Gastroesophageal sphincter (tissue), 4 donors: ENCODE data around the gene VSIG10L2. TPM values are rescaled to one million over a fixed set of nuclear protein-coding genes. Genes with fewer than 3 reads are reported as not detected.

ENCODE experiments used
- ATAC-seq: fragments of 150-250 bp; one replicate; pipeline ENCODE4 v1.9.1; 2016; ENCODE audit warnings: mild to moderate bottlenecking, moderate library complexity
- H3K27ac ChIP-seq, 4 donors: fragments of 200-600 bp; sonication (generic) in 3 of 4; 1 replicate in 3 of 4; 2 replicates in 1 of 4; pipeline ENCODE4 v1.5.1; 2016 to 2019
- H3K27me3 ChIP-seq: fragments of 200-600 bp; sonication (generic); one replicate; pipeline ENCODE4 v1.5.1; 2019
- H3K36me3 ChIP-seq, 2 donors: fragments of 200-600 bp; sonication (generic); one replicate each; pipeline ENCODE4 v1.5.1; 2019; ENCODE audit warnings: control low read depth in 1 of 2
- H3K4me1 ChIP-seq, 3 donors: fragments of 200-600 bp; sonication (generic); 1 replicate in 2 of 3; 2 replicates in 1 of 3; pipeline ENCODE4 v1.5.1; 2016 to 2019; ENCODE audit warnings: control low read depth in 2 of 3
- H3K4me3 ChIP-seq, 2 donors: fragments of 200-600 bp; sonication (generic); one replicate each; pipeline ENCODE4 v1.5.1; 2019; ENCODE audit warnings: mild to moderate bottlenecking in 1 of 2, moderate library complexity in 1 of 2
- H3K9me3 ChIP-seq, 3 donors: fragments of 200-600 bp; sonication (generic); one replicate each; pipeline ENCODE4 v1.5.1; 2017 to 2019; ENCODE audit warnings: control low read depth in 2 of 3
- CTCF ChIP-seq, 4 experiments: fragments of 200-600 bp in 2 of 4; fragments of 450-650 bp in 2 of 4; sonication (generic) in 1 of 4; IDR thresholded peaks; one replicate each; pipeline ENCODE4 v1.5.1; 2017 to 2019; ENCODE audit warnings: antibody characterized with exemption in 4 of 4, mild to moderate bottlenecking in 2 of 4, moderate library complexity in 2 of 4
- EP300 ChIP-seq: sonication (generic); formaldehyde crosslinking; IDR thresholded peaks from one replicate; pipeline ENCODE4 v1.6.1; 2017; ENCODE audit warnings: antibody characterized with exemption, mild to moderate bottlenecking
- POLR2A ChIP-seq, 2 donors: fragments of 450-650 bp; IDR thresholded peaks; one replicate each; pipeline ENCODE4 v1.6.1; 2017; ENCODE audit warnings: antibody characterized with exemption in 2 of 2, mild to moderate bottlenecking in 2 of 2, moderate library complexity in 1 of 2
- POLR2AphosphoS5 ChIP-seq: sonication (generic); formaldehyde crosslinking; IDR thresholded peaks from one replicate; pipeline ENCODE4 v1.6.1; 2017; ENCODE audit warnings: antibody characterized with exemption
- WGBS, 2 donors: methylation state at CpG; one replicate each; pipeline ENCODE4 v1.1.5; 2018; ENCODE audit warnings: low coverage in 1 of 2; 5-methylcytosine and 5-hydroxymethylcytosine counted together
- total RNA-seq, 4 donors: library from RNA; depleted of rRNA; stranded (reverse); fragments of >200 nt; gene quantifications; one replicate each; pipeline ENCODE4 v1.1.0, GENCODE V29; 2016

VSIG10L2 gene
- total RNA-seq, 4 donors from 2014 or later, result not detected

- Histone ChIP-seq H3K27ac (no peak overlapping the region), H3K4me3 (no peak overlapping the region), H3K36me3 (no peaks in the 10 kb centered on the region), H3K9me3 (no peaks in the 10 kb centered on the region), H3K27me3 (no peaks in the 10 kb centered on the region), H3K4me1 (peaks cover 0 to 8% (median 5%) of the 10 kb centered on the region in 3 donors)
- TF ChIP-seq POLR2A (IDR thresholded peaks at IDR 0.05), result no peak
- TF ChIP-seq EP300, result no peak
- no peak for TF ChIP-seq POLR2AphosphoS5
- WGBS, 2 donors, result 88 to 98% methylated on average over 7 to 9 of the region's 9 CpGs
- ATAC-seq, result no peak
Measured at GRCh38 chr11:125943661-125944349, 2.0 kb upstream of the VSIG10L2 start.

DNA sequence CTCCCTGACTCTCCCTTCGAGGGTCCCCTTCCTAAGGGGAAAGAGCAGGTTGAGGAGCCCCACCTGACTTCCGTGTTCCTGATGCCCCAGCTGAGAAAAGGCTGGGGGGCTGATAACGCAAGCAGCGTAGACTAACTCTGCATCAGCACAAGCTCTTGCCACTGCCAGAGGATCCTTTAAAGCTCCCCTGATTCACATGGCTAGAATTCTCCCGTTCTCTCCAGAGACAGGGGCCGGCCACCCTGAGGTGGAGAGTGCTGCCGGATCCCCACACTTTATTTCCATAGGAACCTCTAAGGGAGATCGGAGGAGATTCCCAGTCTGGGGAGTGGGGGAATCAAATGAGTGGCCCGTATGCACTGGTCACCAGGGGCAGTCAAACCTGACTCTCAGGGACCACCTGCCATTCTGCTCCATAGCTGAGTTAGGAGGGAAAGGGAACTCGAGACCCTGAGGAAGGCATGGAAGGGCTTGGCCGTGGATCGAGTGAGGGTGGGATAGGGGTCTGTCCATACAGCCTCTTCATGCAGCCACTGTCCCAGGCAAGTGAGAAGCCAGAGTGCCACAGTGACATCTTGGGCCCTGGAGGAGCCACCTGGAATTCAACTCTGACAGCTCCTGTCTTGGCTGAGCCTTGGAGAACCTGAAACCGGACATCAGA, 1.4 kb upstream of the VSIG10L2 start:
- WGBS, 2 donors, result 81 to 88% methylated on average over 3 to 5 of the region's 13 CpGs
- Histone ChIP-seq H3K27ac (no peak overlapping the region), H3K36me3 (no peaks in the 10 kb centered on the region), H3K4me1 (peaks cover 0 to 1% (median 0%) of the 10 kb centered on the region in 3 donors), H3K4me3 (no peak overlapping the region), H3K9me3 (no peaks in the 10 kb centered on the region), H3K27me3 (no peaks in the 10 kb centered on the region)
- no peak for ATAC-seq
- TF ChIP-seq EP300, result no peak
- TF ChIP-seq CTCF (IDR thresholded peaks at IDR 0.05), result no peak
- TF ChIP-seq POLR2A (IDR thresholded peaks at IDR 0.05), result no peak
- no peak for TF ChIP-seq POLR2AphosphoS5

DNA sequence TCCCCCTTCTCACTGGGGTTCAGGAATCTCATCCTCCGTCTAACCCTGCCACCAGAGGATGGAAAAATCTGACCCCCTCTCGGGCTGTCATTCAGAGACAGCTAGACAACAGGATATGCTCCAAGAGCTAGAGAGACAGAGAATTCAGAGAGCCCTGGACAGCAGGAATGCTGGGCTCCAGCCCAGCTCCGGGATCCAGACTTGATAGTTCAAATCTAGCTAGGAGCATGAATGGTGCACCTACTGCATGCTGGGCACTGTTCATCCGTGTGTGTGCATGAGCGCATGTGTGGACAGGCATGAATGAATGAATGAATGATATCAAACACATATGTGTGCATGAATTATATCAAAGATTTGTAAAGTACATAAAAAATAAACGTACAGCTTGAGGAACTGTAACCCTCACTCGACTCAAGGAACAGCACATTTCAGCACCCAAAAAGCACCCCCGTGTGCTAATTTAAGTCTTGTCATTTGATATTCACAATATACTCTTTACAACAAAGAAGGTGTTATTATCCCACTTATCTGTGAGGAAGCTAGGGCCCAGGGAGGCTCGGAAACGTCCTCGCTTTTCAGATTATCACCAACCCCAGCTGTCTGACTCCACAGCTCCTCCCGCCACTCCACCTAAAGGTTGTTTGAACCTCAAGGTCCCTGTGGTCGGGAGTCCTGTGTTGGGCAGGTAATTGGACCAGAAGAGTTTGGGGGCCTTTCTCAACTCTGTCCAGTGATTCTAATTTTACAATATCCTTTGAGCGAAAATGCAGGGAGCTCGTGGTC, 640 bp upstream of the VSIG10L2 start:
- no peaks in the 10 kb centered on the region for H3K9me3 ChIP-seq
- no peaks in the 10 kb centered on the region for H3K4me1 ChIP-seq
- ATAC-seq, result no peak
- no peak for TF ChIP-seq POLR2A (IDR thresholded peaks at IDR 0.05)
- no peak for TF ChIP-seq POLR2AphosphoS5
- no peak for TF ChIP-seq CTCF (IDR thresholded peaks at IDR 0.05)
- TF ChIP-seq EP300, result no peak
- no peaks in the 10 kb centered on the region for H3K27me3 ChIP-seq
- no peak overlapping the region for H3K4me3 ChIP-seq
- H3K27ac ChIP-seq, result no peak overlapping the region
- 69 to 84% methylated on average over 11 to 12 of the region's 15 CpGs for WGBS, 2 donors
- no peaks in the 10 kb centered on the region for H3K36me3 ChIP-seq

GRCh38 chr11:125946712-125947418, 1.0 kb downstream of the VSIG10L2 start:
- TF ChIP-seq EP300 (no peak), CTCF (IDR thresholded peaks at IDR 0.05) (no peak), POLR2A (IDR thresholded peaks at IDR 0.05) (no peak), POLR2AphosphoS5 (no peak)

More at GRCh38 chr11:125946712-125947418, 1.0 kb downstream of the VSIG10L2 start:
- no peak for ATAC-seq
- Histone ChIP-seq H3K4me1 (peaks cover 0 to 15% (median 10%) of the 10 kb centered on the region in 3 donors), H3K9me3 (no peaks in the 10 kb centered on the region), H3K36me3 (no peaks in the 10 kb centered on the region), H3K27ac (no peak overlapping the region), H3K4me3 (no peak overlapping the region), H3K27me3 (no peaks in the 10 kb centered on the region)
- 92% methylated on average over 2 of the region's 14 CpGs; no CpG with 5 or more reads in 1 of the 2 donors for WGBS, 2 donors
